Measurements from ENCODE around the gene SLU7. TPM values are rescaled to one million over a fixed set of nuclear protein-coding genes. Genes with fewer than 3 reads are reported as not detected.
A peak's percentile ranks its signal among the peaks of the same experiment; 100 is the strongest.

Gene SLU7
- total RNA-seq, 1 donor from 2014 or later = 48.4 TPM

GRCh38 chr5:160435532-160435931 lies 16.7 kb upstream of the SLU7 start:
- Histone ChIP-seq H3K79me2 (ENCODE audit: insufficient read depth, low read length) (no peaks in the 10 kb centered on the region), H2AFZ (ENCODE audit: low read depth, low read length) (no peak overlapping the region), H3K27me3 (ENCODE audit: insufficient read depth, low read length) (no peaks in the 10 kb centered on the region), H3K9me3 (ENCODE audit: insufficient read depth, low read depth, low read length) (no peaks in the 10 kb centered on the region), H3K4me2 (ENCODE audit: low read length) (no peak overlapping the region), H3K36me3 (ENCODE audit: insufficient read depth, low read length) (no peaks in the 10 kb centered on the region), H3K9ac (ENCODE audit: low read length) (no peak overlapping the region), H3K4me1 (ENCODE audit: insufficient read depth, low read length) (peaks cover 10% of the 10 kb centered on the region), H3K4me3 (ENCODE audit: insufficient read depth, low read depth, low read length) (no peak overlapping the region), H4K20me1 (ENCODE audit: insufficient read depth, low read length) (no peaks in the 10 kb centered on the region), H3K27ac (ENCODE audit: low read depth, low read length) (no peak overlapping the region)
- no peak for TF ChIP-seq CTCF (IDR thresholded peaks at IDR 0.05; ENCODE audit: insufficient read depth, low read depth, low read length)
- TF ChIP-seq EZH2 (IDR thresholded peaks at IDR 0.05; ENCODE audit: insufficient read depth, low read length) = no peak
- Mint-ChIP-seq H3K4me1 (ENCODE audit: low read depth, unreplicated experiment) (peaks cover 6% of the 10 kb centered on the region), H3K9me3 (ENCODE audit: unreplicated experiment) (no peaks in the 10 kb centered on the region), H3K4me3 (ENCODE audit: unreplicated experiment) (no peak overlapping the region), H3K27ac (ENCODE audit: unreplicated experiment) (no peak overlapping the region), H3K27me3 (ENCODE audit: low read depth, unreplicated experiment) (peaks cover 16% of the 10 kb centered on the region), H3K36me3 (ENCODE audit: low read depth, unreplicated experiment) (no peaks in the 10 kb centered on the region)
- DNase-seq (ENCODE audit: low read depth) = no peak
- FAIRE-seq = no peak

- no peak overlapping the region for H3K27ac Mint-ChIP-seq (ENCODE audit: unreplicated experiment)
- no peak overlapping the region for H3K4me3 ChIP-seq (ENCODE audit: insufficient read depth, low read depth, low read length)
- no peak overlapping the region for H3K27ac ChIP-seq (ENCODE audit: low read depth, low read length)
- H3K27me3 Mint-ChIP-seq (ENCODE audit: low read depth, unreplicated experiment) = peaks cover 14% of the 10 kb centered on the region
- H3K9ac ChIP-seq (ENCODE audit: low read length) = no peak overlapping the region
- H4K20me1 ChIP-seq (ENCODE audit: insufficient read depth, low read length) = no peaks in the 10 kb centered on the region
- peaks cover 6% of the 10 kb centered on the region for H3K4me1 Mint-ChIP-seq (ENCODE audit: low read depth, unreplicated experiment)
- H3K4me3 Mint-ChIP-seq (ENCODE audit: unreplicated experiment) = no peak overlapping the region
- H3K4me1 ChIP-seq (ENCODE audit: insufficient read depth, low read length) = peaks cover 7% of the 10 kb centered on the region
- TF ChIP-seq EZH2 (IDR thresholded peaks at IDR 0.05; ENCODE audit: insufficient read depth, low read length) (no peak), CTCF (IDR thresholded peaks at IDR 0.05; ENCODE audit: insufficient read depth, low read depth, low read length) (no peak)
- no peaks in the 10 kb centered on the region for H3K9me3 ChIP-seq (ENCODE audit: insufficient read depth, low read depth, low read length)
- H3K9me3 Mint-ChIP-seq (ENCODE audit: unreplicated experiment) = no peaks in the 10 kb centered on the region
- DNase-seq (ENCODE audit: low read depth) (peak; percentile 45), FAIRE-seq (no peak)
- peak overlapping the region; percentile 28 for H2AFZ ChIP-seq (ENCODE audit: low read depth, low read length)
- no peaks in the 10 kb centered on the region for H3K79me2 ChIP-seq (ENCODE audit: insufficient read depth, low read length)
- H3K27me3 ChIP-seq (ENCODE audit: insufficient read depth, low read length) = no peaks in the 10 kb centered on the region
- peaks cover 4% of the 10 kb centered on the region for H3K36me3 ChIP-seq (ENCODE audit: insufficient read depth, low read length)
- H3K4me2 ChIP-seq (ENCODE audit: low read length) = peak overlapping the region; percentile 22
- no peaks in the 10 kb centered on the region for H3K36me3 Mint-ChIP-seq (ENCODE audit: low read depth, unreplicated experiment)
Measured at GRCh38 chr5:160434022-160434531, 15.2 kb upstream of the SLU7 start.

DNA sequence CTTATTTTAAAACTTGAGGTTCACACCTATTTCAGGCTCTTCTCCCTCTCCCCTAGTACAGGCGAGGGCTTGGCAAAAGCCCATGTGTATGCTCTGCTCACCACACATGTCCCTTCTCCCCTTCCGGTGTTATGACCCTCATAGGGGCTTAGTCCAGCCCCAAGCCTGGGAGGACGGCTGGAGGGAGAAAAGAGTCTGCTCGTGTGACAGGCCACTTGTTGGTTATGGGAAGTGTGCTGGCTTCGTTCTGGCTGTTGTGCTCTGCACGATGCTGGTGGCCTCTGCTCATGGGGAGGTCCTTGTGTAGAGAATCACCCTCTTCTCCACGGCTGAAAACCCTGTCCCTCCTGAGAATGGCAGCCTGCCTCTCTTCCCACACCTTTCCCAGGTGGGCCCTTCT lies 13.9 kb upstream of the SLU7 start:
- Histone ChIP-seq H3K36me3 (ENCODE audit: insufficient read depth, low read length) (peaks cover 11% of the 10 kb centered on the region), H3K27me3 (ENCODE audit: insufficient read depth, low read length) (no peaks in the 10 kb centered on the region), H3K79me2 (ENCODE audit: insufficient read depth, low read length) (no peaks in the 10 kb centered on the region), H4K20me1 (ENCODE audit: insufficient read depth, low read length) (no peaks in the 10 kb centered on the region), H2AFZ (ENCODE audit: low read depth, low read length) (no peak overlapping the region), H3K4me1 (ENCODE audit: insufficient read depth, low read length) (no peaks in the 10 kb centered on the region), H3K27ac (ENCODE audit: low read depth, low read length) (no peak overlapping the region), H3K9ac (ENCODE audit: low read length) (no peak overlapping the region), H3K4me2 (ENCODE audit: low read length) (no peak overlapping the region), H3K9me3 (ENCODE audit: insufficient read depth, low read depth, low read length) (no peaks in the 10 kb centered on the region), H3K4me3 (ENCODE audit: insufficient read depth, low read depth, low read length) (no peak overlapping the region)
- DNase-seq (ENCODE audit: low read depth) (no peak), FAIRE-seq (no peak)
- Mint-ChIP-seq H3K27me3 (ENCODE audit: low read depth, unreplicated experiment) (peaks cover 14% of the 10 kb centered on the region), H3K4me3 (ENCODE audit: unreplicated experiment) (no peak overlapping the region), H3K36me3 (ENCODE audit: low read depth, unreplicated experiment) (no peaks in the 10 kb centered on the region), H3K27ac (ENCODE audit: unreplicated experiment) (no peak overlapping the region), H3K4me1 (ENCODE audit: low read depth, unreplicated experiment) (peaks cover 5% of the 10 kb centered on the region), H3K9me3 (ENCODE audit: unreplicated experiment) (no peaks in the 10 kb centered on the region)
- TF ChIP-seq EZH2 (IDR thresholded peaks at IDR 0.05; ENCODE audit: insufficient read depth, low read length) (no peak), CTCF (IDR thresholded peaks at IDR 0.05; ENCODE audit: insufficient read depth, low read depth, low read length) (no peak)
